Measurements from ENCODE around the gene MYBPC3.

- TF ChIP-seq GATA2 (IDR thresholded peaks at IDR 0.05; ENCODE audit: low read depth, low read length) (no peak), GATA3 (IDR thresholded peaks at IDR 0.05; ENCODE audit: low read depth, low read length) (no peak)
These were observed 57.1 kb downstream of the MYBPC3 start for GRCh38 chr11:47295385-47295784.

Data from SH-SY5Y (cell line).